H1 (cell line): ENCODE results near the gene MYCBPAP. TPM values are rescaled to one million over a fixed set of nuclear protein-coding genes. Genes with fewer than 3 reads are reported as not detected.

Experiments
- polyA plus RNA-seq, 7 experiments: library from polyadenylated mRNA; depleted of rRNA in 3 of 7; stranded (reverse) in 5 of 7; unstranded in 2 of 7; fragments of >200 nt in 5 of 7; fragments of 200-250 nt in 2 of 7; gene quantifications; 1 replicate in 5 of 7; 2 replicates in 1 of 7; 4 replicates in 1 of 7; pipeline versions ENCODE4 v1.2.1 to v1.2.3, GENCODE V29; 2011 to 2013; ENCODE audit warnings: missing spikeins in 2 of 7, mixed read lengths in 2 of 7
- total RNA-seq: library from RNA; stranded (reverse); fragmentation: NEBNext Ultra II Directional; extraction: Animal tissue kit (Norgen Biotek cat#: 25700); gene quantifications from 2 replicates; pipeline ENCODE4 v1.2.1, GENCODE V29; 2021
- TF ChIP-seq, protein P1 (sequence below): IDR thresholded peaks from 2 replicates; pipeline ENCODE4 v1.6.1; 2012; ENCODE audit warnings: low read length, inconsistent platforms

MYCBPAP gene
- total and polyA plus RNA-seq, 2 of the 8 experiments (the other 6 are each of a cell fraction or from before 2014, with no cell fraction given), result 0.89 to 3.3 TPM

- TF ChIP-seq, protein P1, sequence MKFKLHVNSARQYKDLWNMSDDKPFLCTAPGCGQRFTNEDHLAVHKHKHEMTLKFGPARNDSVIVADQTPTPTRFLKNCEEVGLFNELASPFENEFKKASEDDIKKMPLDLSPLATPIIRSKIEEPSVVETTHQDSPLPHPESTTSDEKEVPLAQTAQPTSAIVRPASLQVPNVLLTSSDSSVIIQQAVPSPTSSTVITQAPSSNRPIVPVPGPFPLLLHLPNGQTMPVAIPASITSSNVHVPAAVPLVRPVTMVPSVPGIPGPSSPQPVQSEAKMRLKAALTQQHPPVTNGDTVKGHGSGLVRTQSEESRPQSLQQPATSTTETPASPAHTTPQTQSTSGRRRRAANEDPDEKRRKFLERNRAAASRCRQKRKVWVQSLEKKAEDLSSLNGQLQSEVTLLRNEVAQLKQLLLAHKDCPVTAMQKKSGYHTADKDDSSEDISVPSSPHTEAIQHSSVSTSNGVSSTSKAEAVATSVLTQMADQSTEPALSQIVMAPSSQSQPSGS, result no peak
Observed at GRCh38 chr17:50549969-50550368, 41.7 kb downstream of the MYCBPAP start (continued).
